Prostate gland (tissue), 2 donors: ENCODE data around the gene DBX1. TPM values are rescaled to one million over a fixed set of nuclear protein-coding genes. Genes with fewer than 3 reads are reported as not detected.

Experiments used
- DNase-seq: peaks from one replicate; pipeline ENCODE4 v3.0.0-alpha.2; 2019; ENCODE audit warnings: low spot score
- H3K27ac ChIP-seq, 2 donors: fragments of 200-600 bp; sonication (generic); 2 replicates each; pipeline ENCODE4 v1.5.1; 2017 to 2019
- H3K27me3 ChIP-seq: fragments of 200-600 bp; sonication (generic); replicated peaks from 2 replicates; pipeline ENCODE4 v1.5.1; 2019; ENCODE audit not compliant: insufficient read depth
- H3K36me3 ChIP-seq, 2 donors: fragments of 200-600 bp; sonication (generic); 1 replicate in 1 of 2; 2 replicates in 1 of 2; pipeline versions ENCODE4 v1.5.1 to v1.8.1; 2017 to 2019
- H3K4me1 ChIP-seq: fragments of 200-600 bp; sonication (generic); replicated peaks from 2 replicates; pipeline ENCODE4 v1.5.1; 2019
- H3K4me3 ChIP-seq, 2 donors: fragments of 200-600 bp; sonication (generic); 2 replicates each; pipeline ENCODE4 v1.5.1; 2017 to 2019
- H3K9me3 ChIP-seq: fragments of 200-600 bp; sonication (generic); 2 replicates; pipeline ENCODE4 v1.5.1; 2017
- CTCF ChIP-seq, 4 experiments: fragments of 200-600 bp in 2 of 4; fragments of 450-650 bp in 2 of 4; sonication (generic) in 2 of 4; IDR thresholded peaks; 1 replicate in 3 of 4; 2 replicates in 1 of 4; pipeline ENCODE4 v1.5.1; 2016 to 2019; ENCODE audit warnings: antibody characterized with exemption in 4 of 4, mild to moderate bottlenecking in 2 of 4, moderate library complexity in 2 of 4
- POLR2A ChIP-seq: fragments of 450-650 bp; IDR thresholded peaks from one replicate; pipeline ENCODE4 v1.6.1; 2016; ENCODE audit warnings: antibody characterized with exemption, mild to moderate bottlenecking
- POLR2AphosphoS5 ChIP-seq: sonication (generic); formaldehyde crosslinking; IDR thresholded peaks from one replicate; pipeline ENCODE4 v1.6.1; 2017; ENCODE audit warnings: antibody characterized with exemption
- WGBS: methylation state at CpG from one replicate; pipeline ENCODE4 v1.1.5; 2018; 5-methylcytosine and 5-hydroxymethylcytosine counted together
- intact Hi-C: fragments of 100-400 bp; cut with DNase I; formaldehyde crosslinking; loops from one replicate; pipeline ENCODE4 v1.14.2; 2022
- total RNA-seq, 2 donors: library from RNA; depleted of rRNA; stranded (reverse); fragments of >200 nt; gene quantifications; one replicate each; pipeline ENCODE4 v1.1.0, GENCODE V29; 2016

The DBX1 gene
- total RNA-seq, 2 donors from 2014 or later = not detected

GRCh38 chr11:20177136-20177535 is 16.9 kb upstream of the DBX1 start:
- no peak overlapping the region for H3K27ac ChIP-seq
- TF ChIP-seq POLR2A = no peak
- no peaks in the 10 kb centered on the region for H3K36me3 ChIP-seq
- H3K27me3 ChIP-seq = no peaks in the 10 kb centered on the region
- H3K4me3 ChIP-seq = no peak overlapping the region
- WGBS = 63% methylated on average over 7 of the region's 7 CpGs
- H3K9me3 ChIP-seq = no peaks in the 10 kb centered on the region
- DNase-seq = no peak
- intact Hi-C loops = no loop called here
- no peaks in the 10 kb centered on the region for H3K4me1 ChIP-seq

- Histone ChIP-seq H3K27ac (no peak overlapping the region), H3K4me3 (no peak overlapping the region), H3K36me3 (no peaks in the 10 kb centered on the region), H3K9me3 (no peaks in the 10 kb centered on the region), H3K4me1 (no peaks in the 10 kb centered on the region), H3K27me3 (no peaks in the 10 kb centered on the region)
- DNase-seq = no peak
- intact Hi-C loops = no loop called here
- 64% methylated on average over 5 of the region's 5 CpGs for WGBS
- no peak for TF ChIP-seq CTCF (IDR thresholded peaks at IDR 0.05)
- TF ChIP-seq POLR2A = no peak
- no peak for TF ChIP-seq POLR2AphosphoS5
These were observed 12.6 kb upstream of the DBX1 start for GRCh38 chr11:20172721-20173447.

- DNase-seq = no peak
- H3K27me3 ChIP-seq = peaks cover 50% of the 10 kb centered on the region
- H3K4me3 ChIP-seq = no peak overlapping the region
- H3K9me3 ChIP-seq = no peaks in the 10 kb centered on the region
- WGBS = 12% methylated on average over 26 of the region's 26 CpGs
- intact Hi-C loops = no loop called here
- no peaks in the 10 kb centered on the region for H3K4me1 ChIP-seq
- no peak overlapping the region for H3K27ac ChIP-seq
- TF ChIP-seq CTCF (IDR thresholded peaks at IDR 0.05) (no peak), POLR2A (no peak), POLR2AphosphoS5 (no peak)
- no peaks in the 10 kb centered on the region for H3K36me3 ChIP-seq
These were observed 3.7 kb upstream of the DBX1 start for GRCh38 chr11:20163783-20164481.

- Histone ChIP-seq H3K27ac (no peak overlapping the region), H3K27me3 (peaks cover 53% of the 10 kb centered on the region), H3K36me3 (no peaks in the 10 kb centered on the region), H3K9me3 (no peaks in the 10 kb centered on the region), H3K4me3 (peak overlapping the region in 1 of 2 donors; percentile 2), H3K4me1 (no peaks in the 10 kb centered on the region)
- no peak for DNase-seq
- WGBS = 4% methylated on average over 59 of the region's 61 CpGs
- TF ChIP-seq CTCF (IDR thresholded peaks at IDR 0.05) (no peak), POLR2A (no peak), POLR2AphosphoS5 (no peak)
- intact Hi-C loops = no loop called here
These were observed 2.8 kb upstream of the DBX1 start for GRCh38 chr11:20162824-20163782.
